ENCODE results near the gene ACRBP. TPM values are rescaled to one million over a fixed set of nuclear protein-coding genes. Genes with fewer than 3 reads are reported as not detected.
A peak's percentile ranks its signal among the peaks of the same experiment; 100 is the strongest.

Gene ACRBP
- polyA plus RNA-seq, 3 donors from 2014 or later: 4.2 to 10.2 TPM; not detected in 1

DNA sequence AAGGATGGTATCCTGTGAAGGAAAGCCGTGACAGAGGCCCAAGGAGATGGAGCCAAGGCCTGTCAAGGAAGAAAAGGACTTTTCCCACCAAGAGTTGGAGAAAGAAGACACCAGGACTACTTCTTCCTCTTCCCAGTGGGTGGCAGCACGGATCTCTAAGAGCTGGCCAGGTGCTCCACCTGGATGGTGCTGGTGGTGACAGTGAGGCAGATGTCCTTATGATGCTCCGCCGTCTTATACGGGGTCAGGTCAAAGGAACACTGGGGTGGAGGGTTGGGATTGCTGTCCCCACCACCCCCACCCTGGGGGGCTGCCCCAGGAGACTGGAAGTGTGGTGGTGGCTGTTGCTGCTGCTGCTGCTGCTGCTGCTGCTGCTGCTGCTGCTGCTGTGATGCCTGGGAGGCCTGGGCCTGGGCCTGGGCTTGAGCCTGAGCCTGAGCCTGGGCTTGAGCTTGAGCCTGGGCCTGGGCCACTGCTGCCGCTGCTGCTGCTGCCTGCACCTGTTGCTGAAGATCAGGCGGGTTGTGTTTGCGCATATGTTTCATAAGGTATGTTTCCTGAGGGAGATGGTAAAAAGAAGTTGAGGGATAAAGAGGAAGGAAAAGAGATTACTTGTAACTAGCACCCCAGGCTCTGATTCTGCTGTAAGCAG, 20.5 kb upstream of the ACRBP start:
- DNase-seq: no peak
- Mint-ChIP-seq H3K4me1 (peaks cover 11 to 22% of the 10 kb centered on the region in 2 donors), H3K4me3 (no peak overlapping the region), H3K27ac (no peak overlapping the region), H3K27me3 (ENCODE audit: low read depth in 3 of 3) (peaks cover 3 to 8% (median 5%) of the 10 kb centered on the region in 3 donors), H3K36me3 (peaks cover 23 to 47% (median 40%) of the 10 kb centered on the region in 3 donors), H3K9me3 (no peaks in the 10 kb centered on the region)

- Mint-ChIP-seq H3K27ac (peak overlapping the region in 4 of 6 donors; percentile 1 to 55 (median 19)), H3K4me1 (peaks cover 21 to 35% of the 10 kb centered on the region in 2 donors), H3K27me3 (ENCODE audit: low read depth in 3 of 3) (peaks cover 3 to 10% (median 5%) of the 10 kb centered on the region in 3 donors), H3K9me3 (no peaks in the 10 kb centered on the region), H3K4me3 (no peak overlapping the region), H3K36me3 (peaks cover 11 to 32% (median 28%) of the 10 kb centered on the region in 3 donors)
- no peak for DNase-seq
Observed at GRCh38 chr12:6666211-6666610, 19.0 kb upstream of the ACRBP start.

- H3K27ac Mint-ChIP-seq: peak overlapping the region in 5 of 6 donors; percentile 44 to 96 (median 89)
- H3K9me3 Mint-ChIP-seq: no peaks in the 10 kb centered on the region
- peaks cover 9 to 20% (median 18%) of the 10 kb centered on the region in 3 donors for H3K36me3 Mint-ChIP-seq
- DNase-seq: no peak
- H3K4me3 Mint-ChIP-seq: no peak overlapping the region
- H3K27me3 Mint-ChIP-seq (ENCODE audit: low read depth in 3 of 3): peaks cover 3 to 10% (median 5%) of the 10 kb centered on the region in 3 donors
- peaks cover 21 to 38% of the 10 kb centered on the region in 2 donors for H3K4me1 Mint-ChIP-seq
Observed at GRCh38 chr12:6664902-6665301, 17.7 kb upstream of the ACRBP start.

DNA sequence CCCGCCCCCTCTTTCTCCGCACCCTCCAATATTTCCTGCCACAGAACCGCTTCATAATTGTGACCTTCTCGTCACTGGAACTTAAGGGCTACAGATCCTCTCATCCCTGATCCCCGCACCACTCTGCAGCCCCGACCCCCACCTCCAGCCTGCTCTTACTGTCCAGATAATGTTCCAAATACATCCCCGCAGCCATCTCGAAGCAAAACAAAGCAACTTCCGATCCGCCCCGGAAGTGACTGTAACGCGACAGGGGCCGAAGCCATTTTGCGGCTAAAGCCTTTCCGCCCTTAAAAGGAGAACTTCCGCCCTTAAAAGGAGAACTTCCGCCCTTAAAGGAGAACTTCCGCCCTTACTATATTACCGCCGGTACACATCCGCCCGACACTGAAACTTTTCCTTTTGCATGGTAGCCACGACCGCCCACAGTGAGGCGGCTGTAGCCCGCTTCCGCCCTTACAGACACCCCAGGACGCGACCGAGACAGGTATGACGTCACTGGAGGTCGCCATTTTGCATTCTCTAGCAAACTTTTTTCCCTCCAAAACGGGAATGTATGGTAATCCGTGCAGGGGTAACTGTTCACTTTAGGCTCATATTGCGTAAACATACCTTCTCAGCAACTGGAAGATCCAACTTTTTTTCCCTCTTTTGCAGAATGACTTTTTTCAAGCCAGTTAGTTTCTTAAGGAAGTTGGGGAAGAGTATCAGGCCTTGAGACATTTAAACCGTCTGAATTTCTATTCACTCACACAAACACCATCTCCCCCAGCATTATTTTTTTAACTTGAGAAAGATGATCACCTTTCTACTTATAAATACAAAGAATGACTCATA, 15.9 kb upstream of the ACRBP start, which contains the start of gene ING4:
Gene ING4 (minus strand): TSS at position 214 of the 837 bp plus-strand sequence. CDS start 18 bp downstream, at position 196.
- Mint-ChIP-seq H3K9me3 (no peaks in the 10 kb centered on the region), H3K27me3 (ENCODE audit: low read depth in 3 of 3) (peaks cover 3 to 10% (median 5%) of the 10 kb centered on the region in 3 donors), H3K4me3 (peak within 1 kb of the TSS; percentile 93 to 100 (median 94)), H3K27ac (peak within 1 kb of the TSS; percentile 91 to 100 (median 96)), H3K36me3 (peaks cover 6 to 15% (median 12%) of the 10 kb centered on the region in 3 donors), H3K4me1 (peaks cover 25 to 50% of the 10 kb centered on the region in 2 donors)
- peak; percentile 97 to 99 (median 98) for DNase-seq

- peak overlapping the region; percentile 91 to 100 (median 96) for H3K27ac Mint-ChIP-seq
- H3K9me3 Mint-ChIP-seq: no peaks in the 10 kb centered on the region
- H3K27me3 Mint-ChIP-seq (ENCODE audit: low read depth in 3 of 3): peaks cover 3 to 7% (median 5%) of the 10 kb centered on the region in 3 donors
- peaks cover 25 to 53% of the 10 kb centered on the region in 2 donors for H3K4me1 Mint-ChIP-seq
- DNase-seq: no peak
- H3K36me3 Mint-ChIP-seq: peaks cover 6 to 10% (median 7%) of the 10 kb centered on the region in 3 donors
- H3K4me3 Mint-ChIP-seq: peak overlapping the region; percentile 93 to 100 (median 94)
Observed at GRCh38 chr12:6662602-6662905, 15.3 kb upstream of the ACRBP start.

DNA sequence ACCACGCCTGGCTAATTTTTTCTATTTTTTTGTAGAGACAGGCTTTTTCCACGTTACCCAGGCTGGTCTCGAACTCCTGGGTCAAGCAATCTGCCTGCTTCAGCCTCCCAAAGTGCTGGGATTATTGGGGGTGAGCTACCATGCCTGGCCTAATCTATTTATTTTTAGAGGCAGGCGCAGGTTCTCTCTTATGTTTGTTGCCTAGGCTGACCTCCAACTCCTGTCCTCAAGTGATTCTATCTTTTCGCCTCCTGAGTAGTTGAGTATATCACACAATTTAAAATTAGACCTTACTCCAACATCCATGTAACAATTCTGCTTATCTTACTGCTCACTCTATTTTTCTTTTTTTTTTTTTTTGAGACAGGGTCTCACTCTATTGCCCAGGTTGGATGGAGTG, 6.8 kb upstream of the ACRBP start:
- Mint-ChIP-seq H3K27me3 (ENCODE audit: low read depth in 3 of 3) (no peaks in the 10 kb centered on the region), H3K4me1 (peaks cover 3 to 12% of the 10 kb centered on the region in 2 donors), H3K9me3 (no peaks in the 10 kb centered on the region), H3K36me3 (peaks cover 15 to 40% (median 26%) of the 10 kb centered on the region in 3 donors), H3K27ac (peak overlapping the region in 1 of 6 donors; percentile 29), H3K4me3 (no peak overlapping the region)
- no peak for DNase-seq

- Mint-ChIP-seq H3K9me3 (no peaks in the 10 kb centered on the region), H3K36me3 (peaks cover 10 to 36% (median 21%) of the 10 kb centered on the region in 3 donors), H3K27ac (no peak overlapping the region), H3K27me3 (ENCODE audit: low read depth in 3 of 3) (no peaks in the 10 kb centered on the region), H3K4me1 (peaks cover 0 to 5% of the 10 kb centered on the region in 2 donors), H3K4me3 (no peak overlapping the region)
- DNase-seq: no peak
Observed at GRCh38 chr12:6653342-6653741, 6.1 kb upstream of the ACRBP start.

DNA sequence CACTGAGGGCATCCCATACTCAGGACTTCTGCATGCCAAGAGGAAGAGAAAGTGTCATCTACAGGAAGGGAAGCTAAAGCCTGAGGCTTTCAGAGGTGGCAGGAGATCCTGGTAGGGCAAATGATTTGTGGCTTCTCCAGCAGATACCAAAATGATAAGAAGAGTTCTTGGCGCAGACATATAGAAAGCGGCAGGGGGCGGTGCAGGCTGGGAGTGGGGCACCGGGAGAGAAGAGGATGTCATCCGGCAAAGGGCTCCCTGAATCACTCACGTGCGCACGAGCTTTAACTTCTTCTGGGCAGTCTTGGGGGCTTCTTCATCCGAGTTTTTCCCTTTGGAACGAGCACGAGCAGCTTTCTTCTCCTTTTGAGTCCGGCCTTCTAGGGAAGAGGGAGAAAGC, 5.2 kb upstream of the ACRBP start:
- Mint-ChIP-seq H3K4me1 (no peaks in the 10 kb centered on the region), H3K4me3 (no peak overlapping the region), H3K9me3 (no peaks in the 10 kb centered on the region), H3K27me3 (ENCODE audit: low read depth in 3 of 3) (no peaks in the 10 kb centered on the region), H3K36me3 (peaks cover 14 to 41% (median 25%) of the 10 kb centered on the region in 3 donors), H3K27ac (peak overlapping the region in 3 of 6 donors; percentile 15 to 69 (median 60))
- DNase-seq: no peak

DNA sequence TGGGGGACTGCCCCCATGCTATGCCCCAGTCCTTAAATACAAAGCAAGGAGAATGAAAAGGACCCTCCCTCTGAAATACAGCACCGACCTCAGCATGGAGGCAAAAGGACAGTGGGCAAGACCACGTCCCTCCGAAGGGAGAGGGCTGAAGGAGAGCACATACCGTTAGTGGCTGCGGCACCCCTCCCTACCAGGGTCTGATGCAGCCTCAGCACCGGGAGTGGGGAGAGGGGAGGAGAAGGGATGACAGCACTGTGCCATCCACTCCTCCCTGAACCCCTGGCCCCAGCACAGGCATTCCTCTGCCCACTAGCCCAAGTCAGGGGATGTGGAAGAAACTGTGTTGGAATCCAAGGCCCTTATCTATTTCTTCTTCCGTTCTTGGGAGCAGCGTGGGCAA, 3.6 kb upstream of the ACRBP start:
- Mint-ChIP-seq H3K9me3 (no peaks in the 10 kb centered on the region), H3K27me3 (ENCODE audit: low read depth in 3 of 3) (peaks cover 0 to 7% (median 0%) of the 10 kb centered on the region in 3 donors), H3K36me3 (peaks cover 14 to 43% (median 23%) of the 10 kb centered on the region in 3 donors), H3K27ac (peak overlapping the region in 1 of 6 donors; percentile 40), H3K4me3 (no peak overlapping the region), H3K4me1 (peaks cover 10% of the 10 kb centered on the region in 2 donors)
- no peak for DNase-seq

GRCh38 chr12:6646276-6647082, 753 bp downstream of the ACRBP start:
- Mint-ChIP-seq H3K27me3 (ENCODE audit: low read depth in 3 of 3) (peaks cover 0 to 17% (median 4%) of the 10 kb centered on the region in 3 donors), H3K27ac (peak overlapping the region in 4 of 6 donors; percentile 56 to 71 (median 58)), H3K9me3 (peaks cover 0 to 3% (median 0%) of the 10 kb centered on the region in 6 donors), H3K36me3 (peaks cover 21 to 32% (median 27%) of the 10 kb centered on the region in 3 donors), H3K4me1 (peaks cover 10% of the 10 kb centered on the region in 2 donors), H3K4me3 (peak overlapping the region; percentile 48 to 76 (median 68))
- DNase-seq: no peak

- Mint-ChIP-seq H3K4me3 (no peak overlapping the region), H3K27ac (no peak overlapping the region), H3K9me3 (peaks cover 0 to 3% (median 0%) of the 10 kb centered on the region in 6 donors), H3K36me3 (peaks cover 15 to 24% (median 23%) of the 10 kb centered on the region in 3 donors), H3K4me1 (peaks cover 10% of the 10 kb centered on the region in 2 donors), H3K27me3 (ENCODE audit: low read depth in 3 of 3) (peaks cover 0 to 17% (median 4%) of the 10 kb centered on the region in 3 donors)
- peak in 1 of 3 donors; percentile 24 for DNase-seq
Observed at GRCh38 chr12:6644903-6645302, 2.3 kb downstream of the ACRBP start.

DNA sequence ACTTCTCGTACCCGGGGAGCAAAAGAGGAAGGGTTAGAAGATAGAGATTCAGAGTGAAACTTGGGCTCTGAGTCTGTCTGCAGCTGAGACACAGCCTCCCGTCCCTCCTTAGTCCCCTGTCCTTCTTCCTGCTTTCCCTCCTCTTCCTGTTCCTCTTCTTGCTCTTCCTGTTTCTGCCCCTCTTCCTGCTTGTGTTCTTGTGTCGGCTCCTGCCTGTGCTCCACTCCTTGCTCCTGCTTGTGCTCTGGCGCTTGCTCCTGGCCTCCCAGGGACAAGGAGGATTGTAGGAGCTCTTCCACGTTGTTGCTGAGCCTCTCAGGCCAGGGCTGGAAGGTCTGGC, 3.0 kb downstream of the ACRBP start:
- H3K27me3 Mint-ChIP-seq (ENCODE audit: low read depth in 3 of 3): peaks cover 0 to 17% (median 4%) of the 10 kb centered on the region in 3 donors
- peaks cover 10% of the 10 kb centered on the region in 2 donors for H3K4me1 Mint-ChIP-seq
- peaks cover 0 to 3% (median 0%) of the 10 kb centered on the region in 6 donors for H3K9me3 Mint-ChIP-seq
- no peak overlapping the region for H3K4me3 Mint-ChIP-seq
- peak overlapping the region in 3 of 6 donors; percentile 13 to 50 (median 23) for H3K27ac Mint-ChIP-seq
- H3K36me3 Mint-ChIP-seq: peaks cover 15 to 24% (median 23%) of the 10 kb centered on the region in 3 donors
- DNase-seq: no peak
